ENCODE data around the gene TCAIM. TPM values are rescaled to one million over a fixed set of nuclear protein-coding genes. Genes with fewer than 3 reads are reported as not detected.

TCAIM gene
- total RNA-seq, 1 experiment from 2014 or later, result 13.9 TPM

GRCh38 chr3:44444437-44444836, 105.9 kb downstream of the TCAIM start:
- no peak for DNase-seq (ENCODE audit: low read depth)

DNA sequence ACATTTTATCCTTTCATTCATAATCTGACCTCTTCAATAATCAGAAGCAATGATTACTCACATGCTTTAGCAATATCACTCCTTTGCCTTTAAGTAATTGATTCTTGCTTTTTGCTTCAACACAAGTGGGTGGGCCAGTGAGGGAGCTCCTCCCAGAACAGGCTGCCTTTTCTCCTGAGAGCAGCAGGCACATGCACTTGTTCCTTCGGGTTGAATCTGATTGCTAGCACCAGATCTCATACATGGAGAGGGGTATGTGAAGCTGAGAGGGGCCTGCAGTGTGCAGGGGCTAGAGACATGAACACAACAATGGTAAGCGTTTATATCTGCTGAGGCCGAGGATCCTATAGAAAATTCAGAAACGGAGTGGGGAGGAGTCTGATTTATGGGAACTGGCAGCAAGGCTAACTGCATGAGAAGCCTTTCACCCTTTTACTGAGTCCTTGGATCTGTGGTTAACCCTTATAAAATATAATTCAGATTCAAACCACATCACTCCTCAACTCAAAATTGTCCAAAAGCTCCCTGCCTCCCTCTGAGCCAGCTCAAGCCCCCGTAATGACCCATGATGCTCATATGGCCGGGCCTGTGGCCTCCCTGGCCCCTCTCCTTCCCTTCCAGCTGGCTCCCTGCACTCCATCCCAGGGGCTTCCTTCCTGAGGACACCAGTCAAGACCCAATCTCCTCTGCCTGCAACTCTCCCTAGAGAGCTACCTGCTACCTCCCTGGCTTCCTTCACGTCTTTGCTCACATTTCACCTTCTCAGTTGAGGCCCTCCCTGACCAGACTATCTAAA, 106.5 kb downstream of the TCAIM start:
- DNase-seq (ENCODE audit: low read depth), result no peak

DNA sequence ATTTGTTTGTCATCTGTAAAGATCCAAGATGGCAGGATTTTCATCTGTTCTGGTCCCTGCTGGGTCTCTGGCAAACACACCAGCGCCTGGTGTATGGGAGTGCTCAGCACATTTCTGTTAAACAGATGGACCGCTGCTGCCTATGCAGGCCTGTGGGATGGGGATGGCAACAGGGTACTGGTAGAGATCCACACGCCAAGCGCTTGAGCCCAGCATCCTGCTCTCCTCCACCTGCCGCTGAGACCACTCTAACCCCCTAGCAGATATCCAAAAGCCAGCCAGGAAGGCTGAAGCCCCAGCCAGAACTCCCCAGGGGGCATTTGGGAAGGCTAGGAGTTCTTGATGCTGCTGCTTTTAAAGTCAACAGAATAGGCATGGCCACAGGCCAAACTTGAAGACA, 107.2 kb downstream of the TCAIM start:
- no peak for DNase-seq (ENCODE audit: low read depth)

- no peak for DNase-seq (ENCODE audit: low read depth)
Observed at GRCh38 chr3:44446929-44447328, 108.4 kb downstream of the TCAIM start.

DNA sequence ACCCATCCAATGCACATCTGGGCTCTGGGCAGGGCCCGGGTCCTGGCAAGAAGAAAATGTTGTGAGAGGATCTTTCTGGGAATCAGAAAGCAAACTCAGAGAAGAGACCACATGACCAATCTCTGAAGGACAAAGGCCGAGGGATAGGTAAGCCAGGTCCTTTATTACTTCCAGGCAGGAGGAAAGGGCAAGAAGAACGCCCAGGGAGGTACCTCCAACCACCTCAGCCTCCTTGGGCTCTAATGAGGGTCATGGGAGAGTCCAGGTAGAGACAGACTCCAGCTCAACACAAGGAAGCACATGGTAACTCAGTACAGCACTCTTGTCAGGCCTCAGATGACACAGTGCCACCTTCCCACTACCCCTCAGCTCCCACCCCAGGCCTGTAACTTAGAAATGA, 112.9 kb downstream of the TCAIM start:
- DNase-seq (ENCODE audit: low read depth), result no peak

DNA sequence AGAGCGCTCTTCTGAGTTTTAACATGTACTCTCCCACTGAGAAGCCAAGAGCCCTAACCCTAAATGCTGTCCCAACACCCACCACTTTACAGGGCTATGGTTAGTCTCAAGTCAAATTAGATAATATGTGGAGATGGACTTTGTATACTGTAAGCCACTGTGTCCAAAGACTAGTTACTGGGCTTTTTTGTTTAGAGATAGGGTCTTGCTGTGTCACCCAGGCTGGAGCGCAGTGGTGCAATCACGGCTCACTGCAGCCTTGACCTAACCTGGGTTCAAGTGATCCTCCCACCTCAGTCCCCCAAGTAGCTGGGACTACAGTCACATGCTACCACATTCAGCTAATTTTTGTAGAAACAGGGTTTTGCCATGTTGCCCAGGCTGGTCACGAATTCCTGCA, 115.7 kb downstream of the TCAIM start:
- DNase-seq (ENCODE audit: low read depth), result no peak

DNA sequence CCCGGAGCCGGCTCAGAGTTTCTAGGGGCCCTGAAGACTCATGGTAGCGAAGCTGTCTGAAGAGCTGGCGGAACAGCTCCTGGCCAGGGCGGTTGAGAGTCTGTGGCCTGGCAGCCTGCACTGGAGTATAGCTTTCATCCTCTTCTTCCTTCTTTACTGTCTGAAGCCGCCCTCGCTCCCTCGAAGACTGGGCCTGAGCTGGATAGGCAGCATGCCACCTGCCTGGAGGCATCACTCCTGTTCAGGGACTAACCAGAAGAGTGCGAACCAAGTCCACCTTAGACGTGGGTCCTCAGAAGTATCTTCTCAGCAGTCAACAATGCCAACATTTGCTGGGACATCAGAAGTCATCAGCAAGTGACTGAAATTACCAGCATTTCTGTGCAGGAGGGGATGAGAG, 116.8 kb downstream of the TCAIM start:
- no peak for DNase-seq (ENCODE audit: low read depth)

Other genes starting within 250 kb of the TCAIM start
- not detected in 2 replicates for gene TOPAZ1, start 96.9 kb upstream of the TCAIM start, total RNA-seq (2014; rRNA removed; shearing (Covaris generic))
- 5.2 and 5.9 TPM in 2 replicates for gene ZNF445, start 138.9 kb downstream of the TCAIM start, total RNA-seq (2014; rRNA removed; shearing (Covaris generic))
- gene ZKSCAN7, start 216.4 kb downstream of the TCAIM start, total RNA-seq (2014; rRNA removed; shearing (Covaris generic)), result 0.10 and 0.33 TPM in 2 replicates
- gene ZNF660, start 246.2 kb downstream of the TCAIM start, total RNA-seq (2014; rRNA removed; shearing (Covaris generic)), result 0.11 and 0.60 TPM in 2 replicates

Data from HT1080 (cell line).